Endothelial cell of umbilical vein (primary cell): ENCODE measurements around the gene CFAP97D1. TPM values are rescaled to one million over a fixed set of nuclear protein-coding genes. Genes with fewer than 3 reads are reported as not detected.

Source experiments
- BruUV-seq: library from RNA; stranded (reverse); fragments of 400-500 nt; replicated peaks from 2 replicates; lab custom pipeline; 2021; lab: Mats Ljungman, UMichigan
- CTCF ChIA-PET: fragments of 300-600, 350-600 bp; sonication (Branson Sonifier 250); formaldehyde crosslinking; loops from one replicate; lab custom pipeline; 2021; ENCODE audit warnings: antibody characterized with exemption, inconsistent platforms; lab: Charles Lee
- POLR2A ChIA-PET: fragments of 300-600, 350-600 bp; sonication (Branson Sonifier 250); formaldehyde crosslinking; loops from one replicate; lab custom pipeline; 2021; ENCODE audit warnings: antibody characterized with exemption, inconsistent platforms; lab: Charles Lee
- DNase-seq: peaks from one replicate; pipeline ENCODE4 v3.0.0-alpha.2; 2011; ENCODE audit warnings: low read depth, low spot score
- FAIRE-seq: peaks from 2 replicates; lab custom pipeline; 2011; peaks lifted over from hg19 to GRCh38; lab: Jason Lieb, UNC
- H2AFZ ChIP-seq: 2 replicates; pipeline ENCODE4 v1.6.0; 2012; ENCODE audit warnings: low read depth, low read length, control low read depth, inconsistent platforms
- H3K27ac ChIP-seq: 2 replicates; pipeline ENCODE4 v1.5.1; 2011; ENCODE audit warnings: low read depth, mild to moderate bottlenecking, control low read depth, low read length, moderate library complexity; ENCODE audit not compliant: insufficient read depth
- H3K27me3 ChIP-seq, 2 experiments: 2 replicates each; pipeline versions ENCODE4 v1.6.0 to v1.6.1; 2011; ENCODE audit warnings: low read length in 2 of 2, mixed read lengths in 1 of 2; ENCODE audit not compliant: control insufficient read depth in 2 of 2, insufficient read depth in 2 of 2
- H3K36me3 ChIP-seq, 2 experiments: 2 replicates in 1 of 2; 3 replicates in 1 of 2; pipeline ENCODE4 v1.5.1; 2011; ENCODE audit warnings: low read length in 2 of 2, mild to moderate bottlenecking in 1 of 2, moderate library complexity in 1 of 2; ENCODE audit not compliant: control insufficient read depth in 2 of 2, insufficient read depth in 2 of 2; ENCODE audit errors: extremely low read depth in 1 of 2
- H3K4me1 ChIP-seq: 3 replicates; pipeline ENCODE4 v1.5.1; 2011; ENCODE audit warnings: mild to moderate bottlenecking, low read length; ENCODE audit not compliant: control insufficient read depth, insufficient read depth; ENCODE audit errors: extremely low read depth
- H3K4me2 ChIP-seq: 2 replicates; pipeline ENCODE4 v1.6.1; 2011; ENCODE audit warnings: low read length, control low read depth, mixed read lengths; ENCODE audit not compliant: insufficient read depth
- H3K4me3 ChIP-seq, 3 experiments: fragments of 200-600 bp in 1 of 3; sonication (generic), shearing (Covaris generic) in 1 of 3; replicated peaks in 1 of 3; 2 replicates each; pipeline ENCODE4 v1.5.1; 2011 to 2016; ENCODE audit warnings: control low read depth in 3 of 3, low read length in 3 of 3, mild to moderate bottlenecking in 2 of 3, inconsistent platforms in 1 of 3, low read depth in 1 of 3, moderate library complexity in 1 of 3; ENCODE audit not compliant: insufficient read depth in 1 of 3
- H3K79me2 ChIP-seq: 2 replicates; pipeline ENCODE4 v1.6.0; 2012; ENCODE audit warnings: low read length, inconsistent platforms; ENCODE audit not compliant: control insufficient read depth, insufficient read depth
- H3K9ac ChIP-seq: replicated peaks from 2 replicates; pipeline ENCODE3; 2011; ENCODE audit warnings: low read length, control low read depth; ENCODE audit not compliant: insufficient read depth; ENCODE audit errors: extremely low read depth
- H3K9me1 ChIP-seq: replicated peaks from 3 replicates; pipeline ENCODE4 v1.6.0; 2011; ENCODE audit warnings: mild to moderate bottlenecking, low read length; ENCODE audit not compliant: control insufficient read depth, insufficient read depth; ENCODE audit errors: extremely low read depth
- H3K9me3 ChIP-seq: replicated peaks from 2 replicates; pipeline ENCODE4 v1.5.1; 2012; ENCODE audit warnings: low read length, inconsistent platforms; ENCODE audit not compliant: control insufficient read depth, insufficient read depth
- H4K20me1 ChIP-seq: replicated peaks from 2 replicates; pipeline ENCODE3; 2011; ENCODE audit warnings: mild to moderate bottlenecking, low read length; ENCODE audit not compliant: control insufficient read depth, insufficient read depth; ENCODE audit errors: extremely low read depth
- EZH2 ChIP-seq: IDR thresholded peaks from 2 replicates; pipeline ENCODE4 v1.6.1; 2012; ENCODE audit warnings: borderline replicate concordance, low read depth, mild to moderate bottlenecking, moderate library complexity, low read length, inconsistent platforms; ENCODE audit not compliant: severe bottlenecking
- FOS ChIP-seq: IDR thresholded peaks from 2 replicates; pipeline ENCODE4 v1.6.1; 2011; ENCODE audit warnings: mild to moderate bottlenecking, low read length, moderate library complexity, borderline replicate concordance; ENCODE audit not compliant: insufficient read depth
- GATA2 ChIP-seq: IDR thresholded peaks from 2 replicates; pipeline ENCODE4 v1.7.0; 2011; ENCODE audit warnings: low read depth, mild to moderate bottlenecking, moderate library complexity, mixed read lengths, low read length; ENCODE audit not compliant: insufficient read length, insufficient read depth
- JUN ChIP-seq: IDR thresholded peaks from 2 replicates; pipeline ENCODE4 v1.6.1; 2011; ENCODE audit warnings: borderline replicate concordance, low read depth; ENCODE audit not compliant: insufficient read length, insufficient read depth
- MYC ChIP-seq: IDR thresholded peaks from one replicate; pipeline ENCODE4 v1.6.1; 2011; ENCODE audit warnings: mild to moderate bottlenecking, low read depth, low read length
- POLR2A ChIP-seq: IDR thresholded peaks from 2 replicates; pipeline ENCODE4 v1.6.1; 2012; ENCODE audit warnings: low read depth, mild to moderate bottlenecking, control low read depth, low read length
- POLR2AphosphoS5 ChIP-seq: IDR thresholded peaks from 2 replicates; pipeline ENCODE4 v1.6.1; 2012; ENCODE audit warnings: low read depth, mild to moderate bottlenecking, control low read depth, low read length, moderate library complexity; ENCODE audit not compliant: insufficient read depth
- dilution Hi-C: fragments of 300-500 bp; cut with MboI; formaldehyde crosslinking; loops from one replicate; pipeline ENCODE4 v1.15.0; 2019; ENCODE audit warnings: low sequenced_read_pairs; ENCODE audit not compliant: extremely low pct_ligation_motif_present
- intact Hi-C: fragments of 100-400 bp; cut with micrococcal nuclease; formaldehyde crosslinking; loops from one replicate; pipeline ENCODE4 v1.10.0; 2022
- polyA plus RNA-seq, 4 experiments: library from polyadenylated mRNA; depleted of rRNA in 3 of 4; stranded (reverse) in 3 of 4; unstranded in 1 of 4; fragments of >200 nt; gene quantifications; 2 replicates each; pipeline versions ENCODE4 v1.2.1 to v1.2.3, GENCODE V29; 2011 to 2012; ENCODE audit warnings: missing spikeins in 1 of 4
- total RNA-seq: library from RNA; stranded (reverse); gene quantifications from 2 replicates; pipeline ENCODE4 v1.2.3, GENCODE V29; 2021
- TF ChIP-seq, protein P1 (sequence below): IDR thresholded peaks from 2 replicates; pipeline ENCODE4 v1.6.1; 2011; ENCODE audit not compliant: insufficient read depth, insufficient read length
- TF ChIP-seq, protein P2 (sequence below), 2 donors: IDR thresholded peaks; 1 replicate in 1 of 2; 2 replicates in 1 of 2; pipeline ENCODE4 v1.5.1; 2011; ENCODE audit warnings: low read length in 2 of 2, mild to moderate bottlenecking in 2 of 2, moderate library complexity in 2 of 2, control low read depth in 1 of 2, inconsistent platforms in 1 of 2, low read depth in 1 of 2; ENCODE audit not compliant: insufficient read depth in 1 of 2; ENCODE audit errors: extremely low read depth in 1 of 2

The CFAP97D1 gene
- total and polyA plus RNA-seq, 2 donors (not counting 3 experiments of a cell fraction or from before 2014, with no cell fraction given): not detected

DNA sequence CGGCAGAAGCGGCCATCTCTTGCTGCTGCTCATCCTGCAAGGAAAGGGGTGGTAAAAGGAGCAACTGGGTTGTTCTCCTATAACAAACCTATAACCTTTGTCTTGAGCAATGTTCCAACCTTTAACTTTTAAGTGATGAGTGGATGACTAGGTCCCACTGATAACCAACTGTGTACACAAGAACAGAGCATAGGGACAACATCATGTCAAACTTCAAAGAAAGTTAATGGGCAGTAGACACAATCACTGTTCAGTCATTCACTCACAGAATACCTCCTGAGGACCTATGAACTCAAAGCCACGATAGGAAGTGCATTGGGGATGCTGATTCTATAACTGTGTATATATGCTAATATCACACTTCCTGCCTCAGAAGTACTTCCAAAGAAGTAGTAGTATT lies 21.6 kb downstream of the CFAP97D1 start:
- POLR2A ChIA-PET: no interaction called here
- H4K20me1 ChIP-seq: no peaks in the 10 kb centered on the region
- TF ChIP-seq POLR2A: no peak
- no peak for TF ChIP-seq MYC
- peak; percentile 57 for TF ChIP-seq GATA2
- no peak for TF ChIP-seq FOS
- TF ChIP-seq EZH2: no peak
- TF ChIP-seq, protein P1, sequence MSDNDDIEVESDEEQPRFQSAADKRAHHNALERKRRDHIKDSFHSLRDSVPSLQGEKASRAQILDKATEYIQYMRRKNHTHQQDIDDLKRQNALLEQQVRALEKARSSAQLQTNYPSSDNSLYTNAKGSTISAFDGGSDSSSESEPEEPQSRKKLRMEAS: no peak
- TF ChIP-seq JUN: no peak
- H3K4me1 ChIP-seq: peaks cover 13% of the 10 kb centered on the region
- dilution Hi-C loops: no loop called here
- H3K9me1 ChIP-seq: no peaks in the 10 kb centered on the region
- no peaks in the 10 kb centered on the region for H3K36me3 ChIP-seq
- H3K9me3 ChIP-seq: no peaks in the 10 kb centered on the region
- no peak overlapping the region for H3K27ac ChIP-seq
- FAIRE-seq (peak; percentile 74), DNase-seq (peak; percentile 30)
- H3K4me3 ChIP-seq: no peak overlapping the region
- H3K9ac ChIP-seq: no peak overlapping the region
- intact Hi-C loops: no loop called here
- H3K4me2 ChIP-seq: no peak overlapping the region
- H2AFZ ChIP-seq: no peak overlapping the region
- CTCF ChIA-PET: no interaction called here
- H3K27me3 ChIP-seq: no peaks in the 10 kb centered on the region
- no peaks in the 10 kb centered on the region for H3K79me2 ChIP-seq
- no TSS peak for BruUV-seq

GRCh38 chr17:43803758-43804157 lies 23.5 kb downstream of the CFAP97D1 start:
- H3K36me3 ChIP-seq: no peaks in the 10 kb centered on the region
- ChIA-PET POLR2A (interaction anchor here (1.1 kb wide), 1 partner anchor 25 kb away, joined by 3 read pairs; the partner anchor contains the start of gene DUSP3), CTCF (interaction anchor here (0.7 to 2.0 kb wide), 6 partner anchors 10 to 106 kb away, joined by 3 to 9 read pairs (median 4); partner anchors contain the start of gene CD300LG)
- no peak overlapping the region for H3K27ac ChIP-seq
- H3K9me1 ChIP-seq: no peaks in the 10 kb centered on the region
- H3K79me2 ChIP-seq: no peaks in the 10 kb centered on the region
- no peak overlapping the region for H2AFZ ChIP-seq
- FAIRE-seq (peak; percentile 78), DNase-seq (peak; percentile 48)
- no peak overlapping the region for H3K9ac ChIP-seq
- intact Hi-C loops (no loop called here), dilution Hi-C loops (no loop called here)
- no peaks in the 10 kb centered on the region for H3K9me3 ChIP-seq
- peaks cover 13% of the 10 kb centered on the region for H3K4me1 ChIP-seq
- H3K4me2 ChIP-seq: no peak overlapping the region
- BruUV-seq: no TSS peak
- TF ChIP-seq POLR2AphosphoS5 (peak; percentile 36), EZH2 (no peak), POLR2A (no peak), FOS (peak; percentile 73), GATA2 (peak; percentile 38)
- TF ChIP-seq, protein P2, sequence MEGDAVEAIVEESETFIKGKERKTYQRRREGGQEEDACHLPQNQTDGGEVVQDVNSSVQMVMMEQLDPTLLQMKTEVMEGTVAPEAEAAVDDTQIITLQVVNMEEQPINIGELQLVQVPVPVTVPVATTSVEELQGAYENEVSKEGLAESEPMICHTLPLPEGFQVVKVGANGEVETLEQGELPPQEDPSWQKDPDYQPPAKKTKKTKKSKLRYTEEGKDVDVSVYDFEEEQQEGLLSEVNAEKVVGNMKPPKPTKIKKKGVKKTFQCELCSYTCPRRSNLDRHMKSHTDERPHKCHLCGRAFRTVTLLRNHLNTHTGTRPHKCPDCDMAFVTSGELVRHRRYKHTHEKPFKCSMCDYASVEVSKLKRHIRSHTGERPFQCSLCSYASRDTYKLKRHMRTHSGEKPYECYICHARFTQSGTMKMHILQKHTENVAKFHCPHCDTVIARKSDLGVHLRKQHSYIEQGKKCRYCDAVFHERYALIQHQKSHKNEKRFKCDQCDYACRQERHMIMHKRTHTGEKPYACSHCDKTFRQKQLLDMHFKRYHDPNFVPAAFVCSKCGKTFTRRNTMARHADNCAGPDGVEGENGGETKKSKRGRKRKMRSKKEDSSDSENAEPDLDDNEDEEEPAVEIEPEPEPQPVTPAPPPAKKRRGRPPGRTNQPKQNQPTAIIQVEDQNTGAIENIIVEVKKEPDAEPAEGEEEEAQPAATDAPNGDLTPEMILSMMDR (IDR thresholded peaks at IDR 0.05; ENCODE audit: extremely low read depth in 1 of 2, insufficient read depth in 1 of 2, low read depth in 1 of 2, low read length in 2 of 2): no peak
- TF ChIP-seq, protein P1: no peak
- H4K20me1 ChIP-seq: no peaks in the 10 kb centered on the region
- no peak overlapping the region for H3K4me3 ChIP-seq
- H3K27me3 ChIP-seq: no peaks in the 10 kb centered on the region
